Measurements from ENCODE around the gene ELF4.

The ELF4 gene

DNA sequence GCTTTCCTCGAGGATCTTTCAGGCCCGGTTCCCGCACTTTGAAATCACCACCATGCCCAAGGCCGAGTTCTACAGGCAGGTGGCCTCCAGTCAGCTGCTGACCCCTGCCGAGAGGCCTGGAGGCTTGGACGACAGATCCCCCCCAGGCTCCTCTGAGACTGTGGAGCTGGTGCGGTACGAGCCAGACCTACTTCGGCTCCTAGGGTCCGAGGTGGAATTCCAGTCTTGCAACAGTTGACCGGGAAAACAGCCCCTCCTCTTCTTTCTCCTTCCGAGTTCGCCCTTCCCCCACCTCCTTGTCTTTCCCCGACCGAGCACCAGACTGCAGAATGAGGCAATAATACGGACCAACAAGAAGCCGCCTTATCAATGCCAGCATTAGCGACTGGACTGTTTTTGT lies 54.4 kb downstream of the ELF4 start:
- Histone ChIP-seq H3K4me3 (ENCODE audit: low read depth in 1 of 2, low read length in 2 of 2) (no peak overlapping the region), H3K36me3 (ENCODE audit: insufficient read depth, low read length) (peaks cover 11% of the 10 kb centered on the region), H3K27me3 (ENCODE audit: control insufficient read depth in 1 of 2, insufficient read depth in 2 of 2, low read length in 2 of 2) (peaks cover 0 to 14% of the 10 kb centered on the region in 2 donors), H3K4me1 (ENCODE audit: insufficient read depth, low read length) (peaks cover 19% of the 10 kb centered on the region), H3K27ac (ENCODE audit: low read depth, low read length) (no peak overlapping the region), H3K9me3 (ENCODE audit: low read length) (no peaks in the 10 kb centered on the region), H3K9ac (ENCODE audit: low read length) (no peak overlapping the region)

DNA sequence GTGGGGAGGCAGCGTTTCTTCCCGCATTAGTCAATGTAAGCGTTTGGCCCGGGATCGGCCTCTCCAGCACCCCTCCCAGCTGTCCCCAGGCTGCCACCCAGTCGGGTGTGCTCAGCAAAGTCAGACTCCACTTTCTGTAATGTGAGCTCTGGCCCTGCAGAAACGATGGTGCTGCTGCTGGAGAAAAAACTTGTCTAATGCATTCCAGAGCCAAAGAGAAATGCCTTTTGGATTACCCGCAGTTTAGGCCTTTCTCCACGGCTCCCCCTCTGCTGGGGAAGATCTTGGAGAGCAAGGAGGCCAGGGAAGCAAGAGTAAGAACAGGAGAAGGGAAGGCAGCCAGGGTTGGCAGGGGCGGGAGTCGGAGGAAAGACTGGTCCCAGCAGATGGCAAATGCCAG lies 55.2 kb downstream of the ELF4 start:
- Histone ChIP-seq H3K4me1 (ENCODE audit: insufficient read depth, low read length) (peaks cover 17% of the 10 kb centered on the region), H3K9ac (ENCODE audit: low read length) (no peak overlapping the region), H3K9me3 (ENCODE audit: low read length) (no peaks in the 10 kb centered on the region), H3K36me3 (ENCODE audit: insufficient read depth, low read length) (peaks cover 11% of the 10 kb centered on the region), H3K4me3 (ENCODE audit: low read depth in 1 of 2, low read length in 2 of 2) (no peak overlapping the region), H3K27me3 (ENCODE audit: control insufficient read depth in 1 of 2, insufficient read depth in 2 of 2, low read length in 2 of 2) (peaks cover 0 to 8% of the 10 kb centered on the region in 2 donors), H3K27ac (ENCODE audit: low read depth, low read length) (peak overlapping the region; percentile 28)

DNA sequence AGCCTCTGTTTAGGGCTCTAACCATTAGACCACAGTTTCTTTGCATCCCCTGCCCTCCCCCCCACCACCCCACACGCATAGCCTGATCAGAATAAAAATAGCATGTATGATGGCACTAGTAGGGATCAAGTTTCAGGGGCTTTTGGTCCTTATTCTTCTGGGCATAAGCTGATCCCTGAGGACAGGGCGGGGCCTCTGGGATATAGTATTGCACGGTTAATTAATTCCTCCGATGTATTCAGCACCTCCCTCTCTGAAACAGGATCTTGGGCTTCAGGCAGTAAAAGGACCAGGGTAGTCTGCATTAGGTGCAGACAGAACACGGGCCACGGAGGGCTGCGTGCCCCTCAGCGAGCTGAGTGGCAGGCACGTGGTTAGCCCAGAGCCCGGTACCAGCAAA lies 57.1 kb downstream of the ELF4 start:
- Histone ChIP-seq H3K4me1 (ENCODE audit: insufficient read depth, low read length) (peaks cover 3% of the 10 kb centered on the region), H3K9ac (ENCODE audit: low read length) (no peak overlapping the region), H3K4me3 (ENCODE audit: low read depth in 1 of 2, low read length in 2 of 2) (no peak overlapping the region), H3K9me3 (ENCODE audit: low read length) (no peaks in the 10 kb centered on the region), H3K27me3 (ENCODE audit: control insufficient read depth in 1 of 2, insufficient read depth in 2 of 2, low read length in 2 of 2) (peaks cover 0 to 8% of the 10 kb centered on the region in 2 donors), H3K27ac (ENCODE audit: low read depth, low read length) (no peak overlapping the region), H3K36me3 (ENCODE audit: insufficient read depth, low read length) (peaks cover 12% of the 10 kb centered on the region)

DNA sequence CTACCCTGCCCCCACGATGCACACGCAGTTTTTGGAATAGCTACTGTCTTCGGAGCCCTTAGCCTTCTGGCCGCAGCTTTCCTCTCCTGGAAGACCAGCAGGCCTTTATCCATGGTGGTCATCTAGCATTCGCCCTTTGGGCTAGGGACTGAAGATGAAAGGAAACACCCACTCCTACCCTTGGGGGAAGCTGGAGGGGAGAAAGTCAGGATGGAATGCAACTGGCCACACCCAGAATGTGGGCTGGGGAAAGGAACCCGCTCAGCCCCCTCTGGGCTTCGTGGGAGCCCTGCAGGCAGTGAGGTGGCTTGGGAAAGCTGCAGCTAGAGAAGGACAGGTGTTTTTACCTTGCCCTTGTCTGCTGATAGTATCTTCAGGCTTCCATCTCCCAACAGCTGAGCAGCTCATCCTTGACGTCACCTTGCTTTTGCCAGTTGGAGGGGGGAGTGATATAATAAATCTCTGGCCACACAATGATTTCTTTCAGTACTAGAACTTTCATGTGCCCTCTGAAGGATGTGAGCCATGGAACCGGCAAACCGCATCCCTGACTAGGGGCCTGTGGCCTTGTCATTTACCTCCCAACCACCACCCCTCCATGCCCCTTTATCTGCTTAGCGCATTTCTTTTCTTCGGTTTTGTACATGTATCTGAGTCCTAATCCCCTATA lies 59.0 kb downstream of the ELF4 start:
- Histone ChIP-seq H3K9me3 (ENCODE audit: low read length) (no peaks in the 10 kb centered on the region), H3K4me3 (ENCODE audit: low read depth in 1 of 2, low read length in 2 of 2) (no peak overlapping the region), H3K9ac (ENCODE audit: low read length) (no peak overlapping the region), H3K27me3 (ENCODE audit: control insufficient read depth in 1 of 2, insufficient read depth in 2 of 2, low read length in 2 of 2) (peaks cover 0 to 7% of the 10 kb centered on the region in 2 donors), H3K36me3 (ENCODE audit: insufficient read depth, low read length) (peaks cover 26% of the 10 kb centered on the region), H3K27ac (ENCODE audit: low read depth, low read length) (no peak overlapping the region), H3K4me1 (ENCODE audit: insufficient read depth, low read length) (peaks cover 3% of the 10 kb centered on the region)

DNA sequence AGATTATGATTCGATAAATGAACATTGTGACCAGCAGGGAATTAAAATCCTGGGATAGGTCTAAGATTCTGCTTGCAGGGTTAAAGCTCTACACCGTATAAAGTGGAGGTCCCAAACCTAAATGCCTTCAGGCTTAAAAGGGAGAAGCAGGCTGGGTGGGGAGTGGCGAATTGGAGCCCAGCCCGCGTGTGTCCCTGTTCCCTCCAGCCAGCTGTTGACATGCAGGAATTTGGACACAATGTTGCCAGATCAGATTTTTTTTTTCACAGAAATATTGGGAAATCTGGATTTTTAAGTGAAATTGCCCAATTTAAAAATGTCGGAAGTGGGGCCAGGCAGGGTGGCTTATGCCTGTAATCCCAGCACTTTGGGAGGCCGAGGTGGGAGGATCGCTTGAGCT lies 60.5 kb downstream of the ELF4 start:
- H3K4me1 ChIP-seq (ENCODE audit: insufficient read depth, low read length), result no peaks in the 10 kb centered on the region
- no peak overlapping the region for H3K9ac ChIP-seq (ENCODE audit: low read length)
- H3K27ac ChIP-seq (ENCODE audit: low read depth, low read length), result no peak overlapping the region
- H3K27me3 ChIP-seq (ENCODE audit: control insufficient read depth in 1 of 2, insufficient read depth in 2 of 2, low read length in 2 of 2), result peaks cover 0 to 7% of the 10 kb centered on the region in 2 donors
- no peaks in the 10 kb centered on the region for H3K9me3 ChIP-seq (ENCODE audit: low read length)
- no peak overlapping the region for H3K4me3 ChIP-seq (ENCODE audit: low read depth in 1 of 2, low read length in 2 of 2)
- H3K36me3 ChIP-seq (ENCODE audit: insufficient read depth, low read length), result peaks cover 26% of the 10 kb centered on the region

DNA sequence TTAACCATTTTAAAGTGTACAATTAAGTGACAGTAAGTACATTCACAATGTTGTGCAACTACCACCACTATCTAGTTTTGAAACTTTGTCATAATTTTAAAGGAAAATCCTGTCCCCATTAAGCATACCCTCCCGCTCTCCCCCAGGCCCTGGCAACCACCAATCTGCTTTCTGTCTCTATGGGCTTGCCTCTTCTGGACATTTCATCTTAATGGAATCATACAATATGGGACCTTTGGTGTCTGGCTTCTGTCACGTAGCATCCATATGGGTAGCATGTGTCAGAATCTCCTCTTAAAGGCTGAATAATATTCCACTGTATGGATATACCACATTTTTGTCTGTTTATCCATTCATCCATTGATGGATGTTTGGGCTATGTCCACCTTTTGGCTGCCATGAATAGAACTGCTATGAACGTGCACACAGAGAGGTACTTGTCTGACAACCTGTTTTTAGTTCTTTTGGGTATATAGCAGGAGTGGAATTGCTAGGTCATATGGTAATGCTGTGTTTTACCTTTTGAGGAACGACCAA lies 61.5 kb downstream of the ELF4 start:
- H3K9ac ChIP-seq (ENCODE audit: low read length), result no peak overlapping the region
- peaks cover 26% of the 10 kb centered on the region for H3K36me3 ChIP-seq (ENCODE audit: insufficient read depth, low read length)
- H3K4me1 ChIP-seq (ENCODE audit: insufficient read depth, low read length), result no peaks in the 10 kb centered on the region
- H3K27ac ChIP-seq (ENCODE audit: low read depth, low read length), result no peak overlapping the region
- no peaks in the 10 kb centered on the region for H3K9me3 ChIP-seq (ENCODE audit: low read length)
- H3K4me3 ChIP-seq (ENCODE audit: low read depth in 1 of 2, low read length in 2 of 2), result no peak overlapping the region
- H3K27me3 ChIP-seq (ENCODE audit: control insufficient read depth in 1 of 2, insufficient read depth in 2 of 2, low read length in 2 of 2), result peaks cover 0 to 7% of the 10 kb centered on the region in 2 donors

DNA sequence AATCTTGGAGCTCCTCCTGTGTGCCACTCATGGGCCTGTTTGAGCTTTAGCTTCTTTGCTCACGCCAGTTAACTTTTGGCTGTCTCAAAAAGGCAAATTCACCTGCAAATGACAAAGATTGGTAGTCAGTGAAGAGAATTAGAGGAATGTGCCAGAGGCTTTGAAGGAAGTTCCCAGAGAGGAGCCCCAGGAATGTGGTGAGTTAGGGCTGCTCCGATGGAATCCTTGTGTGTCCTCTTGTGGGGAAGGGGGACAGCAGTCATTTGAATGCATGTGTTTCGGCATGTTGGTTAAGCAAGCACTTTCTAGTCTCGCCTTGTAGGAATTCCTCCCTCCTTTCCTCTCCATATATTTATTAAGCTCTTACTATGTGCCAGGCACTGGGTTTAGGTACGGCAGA lies 62.9 kb downstream of the ELF4 start:
- no peak overlapping the region for H3K4me3 ChIP-seq (ENCODE audit: low read depth in 1 of 2, low read length in 2 of 2)
- H3K9ac ChIP-seq (ENCODE audit: low read length), result no peak overlapping the region
- no peaks in the 10 kb centered on the region for H3K9me3 ChIP-seq (ENCODE audit: low read length)
- H3K27me3 ChIP-seq (ENCODE audit: control insufficient read depth in 1 of 2, insufficient read depth in 2 of 2, low read length in 2 of 2), result peaks cover 0 to 4% of the 10 kb centered on the region in 2 donors
- H3K4me1 ChIP-seq (ENCODE audit: insufficient read depth, low read length), result no peaks in the 10 kb centered on the region
- peaks cover 24% of the 10 kb centered on the region for H3K36me3 ChIP-seq (ENCODE audit: insufficient read depth, low read length)
- no peak overlapping the region for H3K27ac ChIP-seq (ENCODE audit: low read depth, low read length)

DNA sequence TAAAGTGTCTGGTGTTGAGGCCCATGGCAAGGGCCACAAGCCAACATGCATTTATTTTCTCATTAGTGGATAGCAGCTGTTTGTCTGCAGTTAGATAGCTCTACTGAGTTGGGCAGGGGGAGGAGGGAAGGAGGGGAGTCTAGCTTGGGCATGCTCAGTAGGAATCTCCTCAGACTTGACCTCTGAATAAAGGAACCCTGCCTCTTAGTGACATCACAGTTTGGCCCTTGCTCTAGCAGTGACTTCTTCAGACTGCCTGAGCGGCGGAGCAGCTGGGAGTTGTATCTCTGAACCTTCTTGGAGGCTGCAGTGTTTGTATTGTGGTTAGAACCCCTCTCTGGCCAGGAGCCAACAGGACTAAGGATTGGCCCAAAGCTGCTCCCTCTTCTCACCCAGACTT lies 70.5 kb downstream of the ELF4 start:
- Histone ChIP-seq H3K27me3 (ENCODE audit: control insufficient read depth in 1 of 2, insufficient read depth in 2 of 2, low read length in 2 of 2) (no peaks in the 10 kb centered on the region), H3K36me3 (ENCODE audit: insufficient read depth, low read length) (peaks cover 25% of the 10 kb centered on the region), H3K4me1 (ENCODE audit: insufficient read depth, low read length) (no peaks in the 10 kb centered on the region), H3K4me3 (ENCODE audit: low read depth in 1 of 2, low read length in 2 of 2) (no peak overlapping the region), H3K9me3 (ENCODE audit: low read length) (no peaks in the 10 kb centered on the region), H3K27ac (ENCODE audit: low read depth, low read length) (no peak overlapping the region), H3K9ac (ENCODE audit: low read length) (no peak overlapping the region)

DNA sequence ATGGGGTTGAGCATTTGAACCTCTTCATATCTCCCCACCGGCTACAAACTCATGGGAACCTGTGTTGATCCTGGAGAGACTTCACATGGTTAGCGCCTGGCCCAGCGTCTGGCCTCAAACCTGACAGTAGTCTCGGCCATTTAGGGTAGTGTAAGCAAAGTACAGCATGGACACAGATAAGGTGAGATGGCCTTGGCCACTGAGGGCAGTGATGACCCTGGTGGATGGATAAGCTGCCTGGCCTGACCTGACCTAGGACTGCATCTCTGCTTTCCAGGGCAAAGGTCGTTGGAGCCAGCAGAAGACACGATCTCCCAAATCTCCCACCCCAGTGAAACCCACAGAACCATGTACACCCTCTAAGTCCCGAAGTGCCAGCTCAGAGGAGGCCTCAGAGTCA lies 76.1 kb downstream of the ELF4 start:
- H3K4me3 ChIP-seq (ENCODE audit: low read depth in 1 of 2, low read length in 2 of 2), result no peak overlapping the region
- H3K27me3 ChIP-seq (ENCODE audit: control insufficient read depth in 1 of 2, insufficient read depth in 2 of 2, low read length in 2 of 2), result no peaks in the 10 kb centered on the region
- H3K4me1 ChIP-seq (ENCODE audit: insufficient read depth, low read length), result no peaks in the 10 kb centered on the region
- peaks cover 25% of the 10 kb centered on the region for H3K36me3 ChIP-seq (ENCODE audit: insufficient read depth, low read length)
- no peak overlapping the region for H3K9ac ChIP-seq (ENCODE audit: low read length)
- H3K27ac ChIP-seq (ENCODE audit: low read depth, low read length), result no peak overlapping the region
- H3K9me3 ChIP-seq (ENCODE audit: low read length), result no peaks in the 10 kb centered on the region

DNA sequence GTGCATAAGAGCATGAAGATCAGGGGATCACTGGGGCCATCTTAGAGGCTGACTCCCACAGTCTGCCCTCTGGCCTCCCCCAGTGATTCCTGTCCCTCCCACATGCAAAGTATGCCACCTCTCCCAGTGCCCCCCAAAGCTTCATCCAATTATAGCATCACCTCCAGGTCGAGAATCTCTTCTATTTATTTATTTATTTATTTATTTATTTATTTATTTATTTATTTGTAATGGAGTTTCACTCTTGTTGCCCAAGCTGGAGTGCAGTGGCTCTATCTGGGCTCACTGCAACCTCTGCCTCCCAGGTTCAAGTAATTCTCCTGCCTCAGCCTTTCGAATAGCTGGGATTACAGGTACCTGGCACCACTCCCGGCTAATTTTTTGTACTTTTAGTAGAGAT lies 77.7 kb downstream of the ELF4 start:
- Histone ChIP-seq H3K27ac (ENCODE audit: low read depth, low read length) (no peak overlapping the region), H3K36me3 (ENCODE audit: insufficient read depth, low read length) (peaks cover 12% of the 10 kb centered on the region), H3K9ac (ENCODE audit: low read length) (no peak overlapping the region), H3K27me3 (ENCODE audit: control insufficient read depth in 1 of 2, insufficient read depth in 2 of 2, low read length in 2 of 2) (no peaks in the 10 kb centered on the region), H3K4me3 (ENCODE audit: low read depth in 1 of 2, low read length in 2 of 2) (no peak overlapping the region), H3K9me3 (ENCODE audit: low read length) (no peaks in the 10 kb centered on the region), H3K4me1 (ENCODE audit: insufficient read depth, low read length) (no peaks in the 10 kb centered on the region)

DNA sequence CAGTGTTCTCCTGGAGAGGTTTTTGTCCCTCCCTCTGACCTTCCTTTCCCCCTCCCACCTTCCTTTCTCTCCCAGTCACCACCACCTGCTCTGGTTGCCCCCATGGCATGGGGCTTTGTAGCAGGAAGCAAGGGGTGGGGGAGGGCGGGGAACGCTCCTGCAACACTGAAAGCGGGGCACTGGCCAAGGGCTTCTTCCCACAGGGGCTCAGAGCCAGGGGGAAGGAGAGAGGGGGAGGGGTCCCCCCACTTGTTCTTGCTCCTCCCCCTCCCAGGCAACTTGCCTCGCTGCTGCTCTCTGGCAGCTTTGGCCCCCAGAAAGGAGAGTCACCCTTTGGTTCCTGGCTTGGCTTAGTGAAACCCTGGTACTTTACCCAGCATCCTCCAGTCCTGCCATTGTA lies 79.5 kb downstream of the ELF4 start:
- Histone ChIP-seq H3K4me3 (ENCODE audit: low read depth in 1 of 2, low read length in 2 of 2) (no peak overlapping the region), H3K27ac (ENCODE audit: low read depth, low read length) (no peak overlapping the region), H3K4me1 (ENCODE audit: insufficient read depth, low read length) (no peaks in the 10 kb centered on the region), H3K27me3 (ENCODE audit: control insufficient read depth in 1 of 2, insufficient read depth in 2 of 2, low read length in 2 of 2) (no peaks in the 10 kb centered on the region), H3K36me3 (ENCODE audit: insufficient read depth, low read length) (peaks cover 20% of the 10 kb centered on the region), H3K9ac (ENCODE audit: low read length) (no peak overlapping the region), H3K9me3 (ENCODE audit: low read length) (no peaks in the 10 kb centered on the region)

DNA sequence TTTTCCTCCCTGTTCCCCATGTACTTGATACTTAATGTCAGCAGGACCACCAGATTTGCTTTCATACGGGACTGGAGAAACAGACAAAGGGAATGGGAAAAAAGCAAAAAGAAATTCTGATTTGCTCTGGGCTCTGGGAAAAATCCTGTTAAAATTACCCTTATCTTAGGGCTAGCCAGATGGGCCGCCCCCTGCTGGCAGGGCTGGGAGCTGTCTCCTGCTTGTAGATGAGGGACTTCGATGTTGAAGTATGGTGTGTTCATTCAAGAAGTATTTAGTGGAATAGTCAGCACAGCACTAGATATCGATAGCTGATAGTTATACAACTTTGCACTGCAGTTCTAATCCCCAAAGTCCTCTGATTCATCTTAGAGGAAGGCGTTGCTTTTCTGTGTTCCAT lies 82.1 kb downstream of the ELF4 start:
- no peak overlapping the region for H3K27ac ChIP-seq (ENCODE audit: low read depth, low read length)
- H3K9me3 ChIP-seq (ENCODE audit: low read length), result no peaks in the 10 kb centered on the region
- H3K36me3 ChIP-seq (ENCODE audit: insufficient read depth, low read length), result peaks cover 15% of the 10 kb centered on the region
- no peak overlapping the region for H3K4me3 ChIP-seq (ENCODE audit: low read depth in 1 of 2, low read length in 2 of 2)
- H3K4me1 ChIP-seq (ENCODE audit: insufficient read depth, low read length), result no peaks in the 10 kb centered on the region
- no peak overlapping the region for H3K9ac ChIP-seq (ENCODE audit: low read length)
- no peaks in the 10 kb centered on the region for H3K27me3 ChIP-seq (ENCODE audit: control insufficient read depth in 1 of 2, insufficient read depth in 2 of 2, low read length in 2 of 2)
